B cell (primary cell): ENCODE data around the gene MCTP1. TPM values are rescaled to one million over a fixed set of nuclear protein-coding genes. Genes with fewer than 3 reads are reported as not detected.

Experiments used
- ATAC-seq: fragments of 200-7000 bp; cut with Tn5 transposase; one replicate; pipeline ENCODE4 v1.10.0; 2021; ENCODE audit warnings: low read depth, mild to moderate bottlenecking, moderate number of reproducible peaks, moderate library complexity
- CTCF ChIA-PET: fragments of 350-600 bp; sonication (Branson Sonifier 250); formaldehyde crosslinking; loops from one replicate; lab custom pipeline; 2021; ENCODE audit warnings: antibody characterized with exemption, inconsistent platforms; lab: Charles Lee
- POLR2A ChIA-PET: fragments of 350-600 bp; sonication (Branson Sonifier 250); formaldehyde crosslinking; loops from one replicate; lab custom pipeline; 2021; ENCODE audit warnings: antibody characterized with exemption; lab: Charles Lee
- DNase-seq: peaks from one replicate; pipeline ENCODE4 v3.0.0; 2013
- H2AFZ ChIP-seq: 2 replicates; pipeline ENCODE4 v1.6.1; 2012; ENCODE audit warnings: mild to moderate bottlenecking, low read depth, low read length; ENCODE audit not compliant: insufficient read depth, poor library complexity, severe bottlenecking
- H3K27ac ChIP-seq, 2 donors: 1 replicate in 1 of 2; 2 replicates in 1 of 2; pipeline ENCODE4 v1.5.1; 2012 to 2013; ENCODE audit warnings: low read length in 2 of 2, mild to moderate bottlenecking in 2 of 2, moderate library complexity in 1 of 2
- H3K27me3 ChIP-seq, 4 experiments: fragments of 200-600 bp in 1 of 4; sonication (generic) in 1 of 4; replicated peaks in 1 of 4; 1 replicate in 2 of 4; 2 replicates in 2 of 4; pipeline versions ENCODE4 v1.6.1 to v1.7.0; 2013 to 2016; ENCODE audit warnings: low read length in 3 of 4, mild to moderate bottlenecking in 2 of 4, mixed read lengths in 1 of 4, moderate library complexity in 1 of 4; ENCODE audit not compliant: insufficient read depth in 4 of 4, control insufficient read depth in 3 of 4; ENCODE audit errors: control extremely low read depth in 1 of 4
- H3K36me3 ChIP-seq, 2 experiments: replicated peaks in 1 of 2; 1 replicate in 1 of 2; 2 replicates in 1 of 2; pipeline versions ENCODE4 v1.6.1 to v1.7.1; 2013; ENCODE audit warnings: low read length in 1 of 2; ENCODE audit not compliant: insufficient read depth in 2 of 2, control insufficient read depth in 1 of 2; ENCODE audit errors: control extremely low read depth in 1 of 2, extremely low read depth in 1 of 2
- H3K4me1 ChIP-seq, 2 donors: fragments of 200-600 bp in 1 of 2; sonication (generic) in 1 of 2; 1 replicate in 1 of 2; 2 replicates in 1 of 2; pipeline versions ENCODE4 v1.5.1 to v1.6.1; 2013 to 2017; ENCODE audit warnings: low read length in 2 of 2; ENCODE audit not compliant: control insufficient read depth in 2 of 2, insufficient read depth in 2 of 2
- H3K4me2 ChIP-seq: replicated peaks from 2 replicates; pipeline ENCODE3; 2012; ENCODE audit warnings: mild to moderate bottlenecking, low read depth, low read length; ENCODE audit not compliant: poor library complexity, severe bottlenecking
- H3K4me3 ChIP-seq, 5 experiments: fragments of 200-600 bp in 1 of 5; sonication (generic) in 1 of 5; 1 replicate in 3 of 5; 2 replicates in 2 of 5; pipeline versions ENCODE4 v1.5.1 to v1.7.0; 2011 to 2016; ENCODE audit warnings: low read length in 4 of 5, mild to moderate bottlenecking in 4 of 5, low read depth in 2 of 5, control low read depth in 1 of 5, moderate library complexity in 1 of 5; ENCODE audit not compliant: insufficient read depth in 1 of 5; ENCODE audit errors: control extremely low read depth in 1 of 5, extremely low read depth in 1 of 5
- H3K79me2 ChIP-seq: fragments of 200-600 bp; sonication (generic); one replicate; pipeline ENCODE4 v1.6.0; 2016; ENCODE audit warnings: low read length; ENCODE audit not compliant: control insufficient read depth, insufficient read depth
- H3K9ac ChIP-seq: fragments of 200-600 bp; sonication (generic); 2 replicates; pipeline ENCODE4 v1.6.1; 2017; ENCODE audit warnings: mild to moderate bottlenecking, low read length, moderate library complexity
- H3K9me3 ChIP-seq, 3 donors: one replicate each; pipeline versions ENCODE4 v1.6.1 to v1.7.1; 2013; ENCODE audit warnings: low read length in 2 of 3; ENCODE audit not compliant: control insufficient read depth in 2 of 3, insufficient read depth in 1 of 3; ENCODE audit errors: control extremely low read depth in 1 of 3
- H4K20me1 ChIP-seq: 2 replicates; pipeline ENCODE4 v1.6.0; 2012; ENCODE audit warnings: mild to moderate bottlenecking, low read length; ENCODE audit not compliant: insufficient read depth, control insufficient read depth, poor library complexity, severe bottlenecking
- H3K27ac Mint-ChIP-seq: one replicate; pipeline ENCODE4 v1.8.0; 2021; ENCODE audit warnings: mixed read lengths
- H3K27me3 Mint-ChIP-seq: one replicate; pipeline ENCODE4 v1.8.0; 2021; ENCODE audit warnings: mixed read lengths
- H3K4me1 Mint-ChIP-seq: one replicate; pipeline ENCODE4 v1.8.0; 2021; ENCODE audit warnings: mixed read lengths
- H3K4me3 Mint-ChIP-seq: one replicate; pipeline ENCODE4 v1.8.0; 2021; ENCODE audit warnings: mixed read lengths
- H3K9me3 Mint-ChIP-seq: one replicate; pipeline ENCODE4 v1.8.0; 2022; ENCODE audit warnings: mixed read lengths; ENCODE audit not compliant: insufficient read depth
- CTCF ChIP-seq: fragments of 200-600 bp; IDR thresholded peaks from one replicate; pipeline ENCODE4 v1.8.0; 2022; ENCODE audit warnings: antibody characterized with exemption, mild to moderate bottlenecking
- EZH2 ChIP-seq: IDR thresholded peaks from 2 replicates; pipeline ENCODE4 v1.6.1; 2012; ENCODE audit warnings: borderline replicate concordance, low read depth, mild to moderate bottlenecking, moderate library complexity, low read length; ENCODE audit not compliant: insufficient read depth, poor library complexity, severe bottlenecking
- intact Hi-C: fragments of 100-400 bp; cut with micrococcal nuclease; formaldehyde crosslinking; loops from one replicate; pipeline ENCODE4 v1.10.0; 2022
- polyA plus RNA-seq: library from polyadenylated mRNA; depleted of rRNA; stranded (reverse); fragments of >200 nt; gene quantifications from 2 replicates; pipeline ENCODE4 v1.2.3, GENCODE V29; 2012
- total RNA-seq, 2 donors: library from RNA; stranded (reverse); fragments of 120-200 nt in 1 of 2; gene quantifications; 1 replicate in 1 of 2; 2 replicates in 1 of 2; pipeline versions ENCODE4 v1.2.3 to v1.2.4, GENCODE V29; 2013 to 2022

Gene MCTP1
- total and polyA plus RNA-seq, 2 donors (not counting 1 experiment from before 2014, with no cell fraction given): 0.42 to 2.5 TPM

- Histone ChIP-seq H3K9ac (no peak overlapping the region), H3K9me3 (no peaks in the 10 kb centered on the region), H3K27me3 (no peaks in the 10 kb centered on the region), H2AFZ (no peak overlapping the region), H3K79me2 (no peaks in the 10 kb centered on the region), H3K27ac (no peak overlapping the region), H4K20me1 (no peaks in the 10 kb centered on the region), H3K36me3 (no peaks in the 10 kb centered on the region), H3K4me3 (no peak overlapping the region), H3K4me1 (no peaks in the 10 kb centered on the region), H3K4me2 (no peak overlapping the region)
- H3K27ac Mint-ChIP-seq: no peak overlapping the region
- no peak for DNase-seq
- POLR2A ChIA-PET: no interaction called here
- CTCF ChIA-PET: interaction anchor here (1.3 to 2.5 kb wide), 2 partner anchors 72 to 285 kb away, joined by 4 to 10 read pairs; no protein-coding TSS in a partner anchor
- ATAC-seq: no peak
- H3K4me1 Mint-ChIP-seq: no peaks in the 10 kb centered on the region
- no peak for TF ChIP-seq EZH2
- TF ChIP-seq CTCF: no peak
- no peak overlapping the region for H3K4me3 Mint-ChIP-seq
- peaks cover 4% of the 10 kb centered on the region for H3K27me3 Mint-ChIP-seq
- intact Hi-C loops: no loop called here
- H3K9me3 Mint-ChIP-seq: no peaks in the 10 kb centered on the region
These were observed 474.6 kb downstream of the MCTP1 start for GRCh38 chr5:94810281-94810680.

GRCh38 chr5:94808497-94808896 lies 476.4 kb downstream of the MCTP1 start:
- H3K9ac ChIP-seq: no peak overlapping the region
- Mint-ChIP-seq H3K4me3 (no peak overlapping the region), H3K4me1 (no peaks in the 10 kb centered on the region), H3K27me3 (peaks cover 4% of the 10 kb centered on the region), H3K9me3 (no peaks in the 10 kb centered on the region), H3K27ac (no peak overlapping the region)
- ChIA-PET CTCF (interaction anchor here (2.5 kb wide), 1 partner anchor 70 kb away, joined by 10 read pairs; no protein-coding TSS in a partner anchor), POLR2A (no interaction called here)
- H3K27ac ChIP-seq: no peak overlapping the region
- H3K4me2 ChIP-seq: no peak overlapping the region
- ATAC-seq: no peak
- DNase-seq: no peak
- no peak overlapping the region for H3K4me3 ChIP-seq
- H3K79me2 ChIP-seq: no peaks in the 10 kb centered on the region
- no peaks in the 10 kb centered on the region for H3K36me3 ChIP-seq
- no peaks in the 10 kb centered on the region for H4K20me1 ChIP-seq
- no peak overlapping the region for H2AFZ ChIP-seq
- TF ChIP-seq EZH2 (no peak), CTCF (no peak)
- intact Hi-C loops: no loop called here
- H3K9me3 ChIP-seq: no peaks in the 10 kb centered on the region
- H3K27me3 ChIP-seq: no peaks in the 10 kb centered on the region
- H3K4me1 ChIP-seq: no peaks in the 10 kb centered on the region
